HUES6 (cell line): ENCODE measurements around the gene KSR2.

Source experiments
- H3K27ac ChIP-seq: 2 replicates; pipeline ENCODE4 v1.7.0; 2013; ENCODE audit warnings: low read depth, mild to moderate bottlenecking, low read length, inconsistent platforms
- H3K27me3 ChIP-seq: 2 replicates; pipeline ENCODE4 v1.6.1; 2013; ENCODE audit warnings: low read length; ENCODE audit not compliant: control insufficient read depth, insufficient read depth
- H3K36me3 ChIP-seq: 2 replicates; pipeline ENCODE4 v1.6.1; 2013; ENCODE audit warnings: low read length; ENCODE audit not compliant: control insufficient read depth, insufficient read depth
- H3K4me1 ChIP-seq: 2 replicates; pipeline ENCODE4 v1.6.1; 2013; ENCODE audit warnings: low read length; ENCODE audit not compliant: control insufficient read depth, insufficient read depth
- H3K4me3 ChIP-seq: 2 replicates; pipeline ENCODE4 v1.5.1; 2013; ENCODE audit warnings: low read depth, low read length
- H3K9ac ChIP-seq: one replicate; pipeline ENCODE4 v1.6.1; 2013; ENCODE audit warnings: mild to moderate bottlenecking, low read length
- H3K9me3 ChIP-seq: 2 replicates; pipeline ENCODE4 v1.6.1; 2013; ENCODE audit warnings: low read depth, low read length; ENCODE audit not compliant: control insufficient read depth, insufficient read depth

KSR2 gene

DNA sequence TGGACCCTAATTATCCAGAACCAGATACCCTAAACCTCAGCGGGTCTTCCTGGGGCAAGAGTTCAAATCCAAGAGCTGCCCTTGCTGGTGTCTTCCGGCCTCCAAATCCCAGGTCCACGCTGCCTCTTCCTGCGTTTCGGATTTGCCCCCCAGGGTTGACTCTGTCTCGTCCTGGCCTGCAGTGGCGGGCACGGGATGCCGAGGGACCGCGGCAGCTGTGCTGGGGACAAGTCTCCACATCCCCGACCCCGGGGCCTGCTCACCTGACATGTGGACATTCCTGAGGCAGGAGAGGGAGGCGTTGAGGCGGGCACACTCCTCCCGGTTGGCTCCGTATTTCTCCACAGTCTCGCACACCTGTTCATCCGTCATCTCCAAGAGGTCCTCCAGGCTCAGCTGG lies 113.6 kb downstream of the KSR2 start:
- Histone ChIP-seq H3K27ac (no peak overlapping the region), H3K4me3 (no peak overlapping the region), H3K9ac (no peak overlapping the region), H3K4me1 (no peaks in the 10 kb centered on the region), H3K27me3 (no peaks in the 10 kb centered on the region), H3K9me3 (no peaks in the 10 kb centered on the region), H3K36me3 (no peaks in the 10 kb centered on the region)

DNA sequence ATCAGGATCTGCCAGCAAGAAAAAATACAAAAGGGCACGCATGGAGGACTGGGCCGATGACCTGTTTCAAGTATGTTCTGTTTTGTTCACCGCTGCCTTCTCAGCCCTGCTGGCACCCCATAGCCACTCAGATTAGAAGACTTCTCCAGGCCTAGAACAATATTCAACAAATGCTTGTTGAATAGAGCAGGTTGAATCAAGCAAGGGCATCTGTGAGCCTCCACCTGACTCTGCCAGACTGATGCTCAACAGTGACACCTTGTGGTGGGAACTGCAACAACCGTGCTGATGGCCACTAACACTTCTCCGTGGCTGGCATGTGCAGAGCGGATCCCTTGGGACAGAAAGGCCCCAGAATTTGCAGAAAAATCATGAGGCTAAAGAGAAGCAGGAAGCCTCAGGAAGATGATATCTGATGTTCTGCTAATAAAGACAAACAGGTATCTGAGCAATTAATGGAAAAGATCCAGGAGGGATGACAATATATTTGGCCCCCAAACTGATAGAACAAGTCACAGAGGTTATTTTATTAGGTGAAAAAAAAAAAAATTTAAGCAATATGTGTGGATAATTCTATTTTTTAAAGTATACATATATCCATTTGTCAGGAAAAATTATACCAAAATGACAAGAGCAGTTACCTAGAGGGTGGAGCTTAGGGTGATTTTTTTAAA lies 114.3 kb downstream of the KSR2 start:
- no peak overlapping the region for H3K4me3 ChIP-seq
- H3K27ac ChIP-seq: no peak overlapping the region
- no peaks in the 10 kb centered on the region for H3K4me1 ChIP-seq

DNA sequence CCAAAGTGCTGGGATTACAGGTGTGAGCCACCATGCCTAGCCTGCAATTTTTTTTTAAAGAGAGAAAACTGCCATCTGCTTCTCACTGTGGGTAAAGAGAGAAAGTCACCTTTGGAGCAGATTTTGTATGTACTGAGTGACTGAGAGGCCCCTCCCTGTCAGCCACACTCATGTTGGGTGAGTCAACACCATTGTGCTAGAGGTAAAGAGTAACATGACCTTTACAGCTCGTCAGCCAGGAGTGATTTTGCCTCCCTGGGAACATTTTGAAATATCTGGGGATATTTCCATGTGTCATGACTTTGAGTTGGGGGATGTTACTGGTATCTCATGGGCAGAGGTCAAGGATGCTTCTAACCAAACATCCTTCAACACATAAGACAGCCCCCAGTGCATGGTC lies 115.2 kb downstream of the KSR2 start:
- no peaks in the 10 kb centered on the region for H3K27me3 ChIP-seq
- H3K27ac ChIP-seq: no peak overlapping the region
- no peaks in the 10 kb centered on the region for H3K9me3 ChIP-seq
- no peaks in the 10 kb centered on the region for H3K36me3 ChIP-seq
- no peaks in the 10 kb centered on the region for H3K4me1 ChIP-seq
- no peak overlapping the region for H3K9ac ChIP-seq
- no peak overlapping the region for H3K4me3 ChIP-seq

More for the DNA sequence above, 114.3 kb downstream of the KSR2 start:
- Histone ChIP-seq H3K27me3 (no peaks in the 10 kb centered on the region), H3K9me3 (no peaks in the 10 kb centered on the region), H3K36me3 (no peaks in the 10 kb centered on the region), H3K9ac (no peak overlapping the region)

DNA sequence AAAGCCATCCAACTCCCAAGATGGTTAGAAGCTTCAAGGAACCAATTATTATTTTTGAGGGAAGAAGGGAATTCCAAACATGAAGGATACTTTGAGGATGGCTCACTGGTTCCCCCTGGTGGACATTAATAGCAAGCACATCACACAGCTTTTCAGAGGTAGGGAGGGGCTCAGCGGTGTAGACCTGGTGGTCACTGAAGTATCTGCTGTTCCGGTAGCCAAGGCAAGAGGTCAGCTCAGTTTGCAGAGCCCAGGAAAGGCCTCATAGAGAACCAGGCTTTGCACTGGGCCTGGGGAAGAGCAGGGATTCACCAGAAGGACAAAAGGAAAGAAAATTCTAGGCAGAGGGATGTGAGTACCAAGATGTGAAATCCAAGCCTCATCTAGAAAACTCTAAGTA lies 118.7 kb downstream of the KSR2 start:
- no peaks in the 10 kb centered on the region for H3K4me1 ChIP-seq
- H3K4me3 ChIP-seq: no peak overlapping the region
- 0 out of 2 replicates have a peak, but pooled peaks cover 1% of the 10 kb centered on the region for H3K9me3 ChIP-seq
- H3K36me3 ChIP-seq: no peaks in the 10 kb centered on the region
- H3K27ac ChIP-seq: no peak overlapping the region
- H3K9ac ChIP-seq: no peak overlapping the region
- H3K27me3 ChIP-seq: no peaks in the 10 kb centered on the region

DNA sequence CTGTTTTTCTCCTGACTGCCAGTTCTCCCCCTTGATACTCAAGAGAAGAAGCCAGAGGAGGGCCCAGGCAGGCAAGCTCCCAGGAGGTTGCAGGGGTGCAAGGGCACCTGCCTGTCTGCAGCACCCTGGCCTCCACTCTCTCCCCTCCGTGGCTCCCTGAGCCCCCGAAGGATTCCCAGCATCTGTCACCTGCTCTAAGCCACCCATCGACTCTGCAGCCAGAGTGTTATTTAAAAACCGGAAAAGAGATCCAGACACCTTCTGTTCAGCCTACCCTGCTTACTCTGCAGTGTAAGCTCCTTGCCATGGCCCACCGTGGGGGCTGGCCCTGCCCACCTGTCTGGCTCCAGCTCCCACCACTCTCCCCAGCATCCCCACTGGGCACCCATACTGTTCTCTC lies 121.4 kb downstream of the KSR2 start:
- peaks cover 16% of the 10 kb centered on the region for H3K9me3 ChIP-seq
- no peaks in the 10 kb centered on the region for H3K4me1 ChIP-seq
- H3K27me3 ChIP-seq: no peaks in the 10 kb centered on the region
- no peak overlapping the region for H3K4me3 ChIP-seq
- H3K27ac ChIP-seq: no peak overlapping the region
- H3K9ac ChIP-seq: no peak overlapping the region
- no peaks in the 10 kb centered on the region for H3K36me3 ChIP-seq

DNA sequence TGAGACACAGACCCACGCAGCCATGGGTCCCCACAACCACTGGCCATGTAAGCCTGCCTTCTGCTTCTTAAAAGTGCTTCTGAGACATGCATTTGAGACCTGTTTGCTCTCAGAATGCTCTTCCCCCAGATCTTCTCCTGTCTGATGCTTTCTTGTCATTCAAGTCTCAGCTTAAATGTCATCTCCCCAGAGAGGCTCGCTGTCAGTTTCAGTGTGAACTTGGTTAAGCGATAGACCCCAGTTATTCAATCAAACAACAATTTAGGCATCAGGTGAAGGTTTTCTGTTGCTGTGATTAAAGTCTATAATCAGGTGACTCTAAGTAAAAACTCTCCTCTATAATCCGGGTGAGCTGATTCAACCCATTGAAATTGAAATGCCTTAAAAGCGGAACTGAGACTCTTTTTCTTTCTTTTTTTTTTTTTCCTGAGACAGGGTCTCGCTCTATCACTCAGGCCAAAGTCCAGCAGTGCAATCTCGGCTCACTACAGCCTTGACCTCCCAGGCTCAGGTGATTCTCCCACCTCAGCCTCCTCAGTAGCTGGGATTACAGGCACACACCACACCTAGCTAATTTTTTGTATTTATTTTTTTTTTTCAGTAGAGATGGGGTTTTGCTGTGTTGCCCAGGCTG lies 123.4 kb downstream of the KSR2 start:
- Histone ChIP-seq H3K36me3 (no peaks in the 10 kb centered on the region), H3K4me1 (no peaks in the 10 kb centered on the region), H3K9me3 (peaks cover 16% of the 10 kb centered on the region), H3K27me3 (no peaks in the 10 kb centered on the region), H3K27ac (no peak overlapping the region), H3K9ac (no peak overlapping the region), H3K4me3 (no peak overlapping the region)

DNA sequence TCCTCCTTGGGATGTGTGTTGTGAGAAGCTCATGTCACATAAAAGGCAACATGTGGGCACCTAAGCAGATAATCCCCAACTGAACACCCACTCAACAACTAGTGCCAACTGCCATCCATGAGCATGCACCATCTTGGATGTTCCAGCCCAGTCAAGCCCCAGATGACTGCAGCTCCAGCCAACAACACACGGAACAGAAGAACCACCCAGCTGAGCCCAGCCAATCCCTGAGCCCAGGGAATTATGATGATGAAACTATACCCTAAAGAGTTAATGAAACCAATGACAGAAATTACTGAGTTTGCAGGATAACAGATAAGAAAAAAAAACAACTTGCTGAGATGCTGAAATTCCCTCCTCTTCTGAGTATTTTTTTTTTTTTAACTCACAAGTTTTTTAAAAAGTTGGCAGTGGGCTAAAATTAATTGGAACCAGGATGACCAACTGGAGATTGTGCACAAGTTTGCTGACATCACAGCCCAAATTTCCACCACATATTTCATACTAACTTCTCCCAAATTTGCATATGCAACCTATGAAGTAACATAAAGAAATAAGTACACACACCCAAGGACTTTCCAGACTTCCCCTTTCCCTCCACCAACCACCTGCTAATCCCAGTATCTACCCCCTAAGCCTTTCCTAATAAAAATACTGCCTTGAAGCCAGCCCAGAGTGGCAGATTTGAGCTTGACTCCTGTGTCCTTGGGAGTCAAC lies 124.5 kb downstream of the KSR2 start:
- Histone ChIP-seq H3K27me3 (no peaks in the 10 kb centered on the region), H3K27ac (no peak overlapping the region), H3K9me3 (peaks cover 16% of the 10 kb centered on the region), H3K4me1 (no peaks in the 10 kb centered on the region), H3K4me3 (no peak overlapping the region), H3K36me3 (no peaks in the 10 kb centered on the region), H3K9ac (no peak overlapping the region)

DNA sequence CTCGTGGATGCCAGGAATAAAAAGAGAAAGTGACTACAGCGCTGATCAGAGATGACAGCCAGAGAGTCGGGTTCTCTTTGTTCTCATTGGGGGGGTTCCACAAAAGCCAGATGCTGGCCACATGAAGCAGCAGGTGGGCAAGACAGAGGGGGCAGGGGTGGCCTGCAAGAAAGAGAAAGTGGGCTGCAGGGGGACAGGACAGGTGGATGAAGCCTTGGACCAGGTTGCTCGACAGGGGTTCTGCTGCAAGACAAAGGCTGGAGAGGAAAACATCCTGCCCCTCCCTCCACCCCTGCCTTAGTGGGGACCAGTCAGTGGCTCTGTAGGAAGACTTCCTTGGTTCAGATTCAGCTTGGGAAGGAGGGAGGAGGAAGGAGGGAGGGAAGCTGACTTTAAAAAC lies 126.2 kb downstream of the KSR2 start:
- Histone ChIP-seq H3K36me3 (no peaks in the 10 kb centered on the region), H3K27me3 (no peaks in the 10 kb centered on the region), H3K4me3 (no peak overlapping the region), H3K4me1 (no peaks in the 10 kb centered on the region), H3K9ac (no peak overlapping the region), H3K9me3 (peaks cover 16% of the 10 kb centered on the region), H3K27ac (no peak overlapping the region)

DNA sequence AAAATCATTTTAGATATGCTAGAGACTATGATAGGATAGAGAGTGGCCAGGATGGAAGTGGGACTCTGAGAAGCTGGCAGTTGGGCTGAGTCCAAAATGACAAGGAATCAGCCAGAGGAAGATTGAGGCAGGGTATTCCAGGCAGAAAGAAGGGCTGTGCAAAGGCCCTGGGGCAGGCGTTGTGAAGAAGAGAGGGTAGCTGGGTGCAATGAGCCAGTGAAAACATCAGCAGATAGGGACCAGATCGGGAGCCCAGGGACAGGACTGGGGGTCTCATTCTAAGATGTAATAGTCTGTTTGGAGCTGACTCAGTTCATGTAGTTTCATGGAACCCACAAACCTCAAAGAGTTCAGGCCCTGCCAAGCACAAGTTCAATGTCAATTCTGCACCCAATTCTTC lies 126.6 kb downstream of the KSR2 start:
- Histone ChIP-seq H3K9ac (no peak overlapping the region), H3K9me3 (peaks cover 16% of the 10 kb centered on the region), H3K27ac (no peak overlapping the region), H3K4me1 (peaks cover 2% of the 10 kb centered on the region; the same call in 1 of the 2 replicates), H3K27me3 (no peaks in the 10 kb centered on the region), H3K36me3 (no peaks in the 10 kb centered on the region), H3K4me3 (no peak overlapping the region)

DNA sequence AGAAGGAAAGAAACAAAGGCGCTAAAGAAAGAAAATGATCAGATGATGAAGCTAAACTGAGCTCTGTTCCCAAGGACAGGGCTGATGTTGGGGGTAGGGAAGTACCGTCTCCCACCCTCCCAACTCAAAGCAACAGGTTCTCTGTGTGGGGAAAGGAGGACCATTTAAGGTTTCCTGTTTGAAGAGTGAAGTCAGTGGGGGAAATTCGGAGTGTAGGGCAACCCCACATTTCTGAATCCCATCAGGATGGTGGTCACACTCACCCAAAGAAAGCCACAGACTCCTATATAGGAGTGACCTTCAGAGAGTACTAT lies 131.1 kb downstream of the KSR2 start:
- no peaks in the 10 kb centered on the region for H3K27me3 ChIP-seq
- H3K4me3 ChIP-seq: no peak overlapping the region
- no peak overlapping the region for H3K27ac ChIP-seq
- no peaks in the 10 kb centered on the region for H3K9me3 ChIP-seq
- H3K9ac ChIP-seq: no peak overlapping the region
- peaks cover 2% of the 10 kb centered on the region; the same call in 1 of the 2 replicates for H3K4me1 ChIP-seq
- H3K36me3 ChIP-seq: no peaks in the 10 kb centered on the region

DNA sequence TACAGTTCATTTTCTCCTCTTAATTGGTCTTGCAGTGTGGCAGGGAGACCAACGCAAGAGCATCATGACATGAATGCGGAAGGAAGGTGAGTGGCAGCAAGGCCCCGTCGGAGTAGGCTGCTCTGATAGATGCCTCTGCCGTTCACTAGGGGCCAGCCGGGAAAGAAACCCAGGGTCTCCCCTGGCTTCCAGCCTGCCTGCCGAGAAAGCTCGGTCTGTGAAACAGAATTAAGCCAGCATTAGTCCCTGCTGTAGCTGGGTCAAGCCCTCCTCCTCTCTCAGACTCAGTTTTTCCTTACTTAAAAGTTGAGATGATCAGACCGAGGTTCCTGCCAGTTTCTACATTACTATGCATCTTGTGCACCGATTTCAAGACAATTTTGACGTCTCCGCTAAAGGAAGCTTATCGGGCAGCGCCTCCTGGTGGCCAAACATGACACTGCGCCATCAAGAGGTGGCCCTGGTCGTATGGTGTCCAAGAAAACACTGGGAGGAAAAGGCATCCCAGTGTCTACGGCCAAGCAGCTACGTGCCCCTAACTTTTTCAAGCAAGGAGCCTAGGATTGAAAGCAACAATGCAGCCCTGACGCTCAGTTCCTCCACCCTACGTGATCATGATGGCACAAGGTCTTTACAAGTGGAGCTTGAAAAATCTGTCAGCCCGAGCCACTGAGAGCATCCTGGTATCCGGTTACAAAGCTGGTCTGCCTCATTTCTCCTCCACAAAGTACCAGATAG lies 131.6 kb downstream of the KSR2 start:
- H3K27me3 ChIP-seq: no peaks in the 10 kb centered on the region
- no peaks in the 10 kb centered on the region for H3K36me3 ChIP-seq
- H3K4me3 ChIP-seq: peak overlapping the region; percentile 24; the same call in 1 of the 2 replicates
- H3K27ac ChIP-seq: no peak overlapping the region
- no peaks in the 10 kb centered on the region for H3K9me3 ChIP-seq
- peaks cover 2% of the 10 kb centered on the region; the same call in 1 of the 2 replicates for H3K4me1 ChIP-seq
- H3K9ac ChIP-seq: no peak overlapping the region
